Measurements from ENCODE around the gene CCSER2.
"Not testable (repeated sequence)": the region's sequence is repeated elsewhere in the genome, so short reads cannot be mapped to it uniquely, and the experiment has no call there.

CCSER2 gene

GRCh38 chr10:84447701-84448400 is 119.5 kb downstream of the CCSER2 start:
- no peak for DNase-seq (ENCODE audit: extremely low spot score)
- TF ChIP-seq BHLHE40 (IDR thresholded peaks at IDR 0.05; ENCODE audit: borderline replicate concordance) = no peak
- CTCF ChIA-PET = no interaction called here
- POLR2A ChIA-PET = no interaction called here

DNA sequence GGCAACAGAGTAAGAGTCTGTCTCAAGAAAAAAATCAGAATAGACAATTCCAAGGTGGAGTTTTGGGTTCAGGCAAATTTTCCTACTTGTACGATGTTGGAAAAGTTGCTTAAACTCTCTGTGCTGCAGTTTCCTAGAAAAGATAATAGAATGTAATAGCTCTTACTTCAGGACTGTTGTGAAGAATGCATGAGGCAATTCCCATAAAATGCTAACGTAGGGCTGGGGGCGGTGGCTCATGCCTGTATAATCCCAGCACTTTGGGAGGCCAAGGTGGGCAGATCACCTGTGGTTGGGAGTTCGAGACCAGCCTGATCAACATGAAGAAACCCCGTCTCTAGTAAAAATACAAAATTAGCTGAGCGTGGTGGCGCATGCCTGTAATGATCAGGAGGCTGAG is 121.0 kb downstream of the CCSER2 start:
- CTCF ChIA-PET; DNase-seq (ENCODE audit: extremely low spot score); POLR2A ChIA-PET: not testable (repeated sequence)

DNA sequence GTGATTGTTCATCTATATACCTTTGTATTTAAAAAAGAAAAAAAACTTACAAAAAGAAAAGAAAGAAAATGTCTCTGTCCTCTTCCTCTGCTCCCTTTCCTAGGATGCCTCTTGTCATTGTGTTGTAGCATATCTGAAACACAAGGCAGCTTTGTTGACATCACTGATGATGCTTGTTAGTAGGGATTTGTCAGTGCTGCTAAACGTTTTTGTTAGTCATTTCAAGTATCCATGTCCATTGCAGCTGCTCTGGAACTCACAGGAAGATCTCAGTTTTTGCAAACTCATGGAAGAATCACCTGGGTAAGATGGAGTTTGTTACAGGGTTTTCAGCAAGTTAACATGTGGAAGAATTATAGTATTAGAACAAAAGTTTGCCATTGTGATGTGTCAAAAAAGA is 123.6 kb downstream of the CCSER2 start:
- TF ChIP-seq ZNF384 (IDR thresholded peaks at IDR 0.05) (no peak), FOXK2 (IDR thresholded peaks at IDR 0.05) (no peak), CTBP1 (IDR thresholded peaks at IDR 0.05; ENCODE audit: borderline replicate concordance) (no peak), ELF4 (IDR thresholded peaks at IDR 0.05) (no peak), LEF1 (IDR thresholded peaks at IDR 0.05; ENCODE audit: borderline replicate concordance) (no peak), FOXA1 (IDR thresholded peaks at IDR 0.05) (no peak), FOXM1 (IDR thresholded peaks at IDR 0.05; ENCODE audit: borderline replicate concordance) (no peak), BHLHE40 (IDR thresholded peaks at IDR 0.05; ENCODE audit: borderline replicate concordance) (no peak), NFRKB (IDR thresholded peaks at IDR 0.05) (no peak), SUZ12 (IDR thresholded peaks at IDR 0.05) (no peak)
- DNase-seq (ENCODE audit: extremely low spot score) = no peak
- POLR2A ChIA-PET = no interaction called here
- CTCF ChIA-PET = no interaction called here

DNA sequence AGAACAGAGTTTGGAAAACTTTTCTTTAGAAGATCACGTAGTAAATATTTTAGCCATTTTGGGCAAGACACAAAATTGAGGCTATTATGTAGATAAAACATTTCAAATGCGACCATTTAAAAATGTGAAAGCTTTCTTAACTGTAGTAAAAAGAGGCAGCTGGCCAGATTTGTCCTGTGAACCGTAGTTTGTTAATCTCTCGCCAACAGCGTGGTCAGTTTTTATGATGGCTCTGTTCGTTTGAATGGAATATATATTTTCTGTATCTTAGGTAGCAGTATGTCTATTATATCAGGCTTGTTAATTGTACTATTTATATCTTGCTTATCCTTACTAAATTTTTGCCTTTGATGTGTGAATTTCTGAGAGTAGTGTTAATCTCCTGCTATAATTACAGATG is 124.9 kb downstream of the CCSER2 start:
- POLR2A ChIA-PET = no interaction called here
- no peak for TF ChIP-seq SP1 (IDR thresholded peaks at IDR 0.05)
- no peak for TF ChIP-seq FOXM1 (IDR thresholded peaks at IDR 0.05; ENCODE audit: borderline replicate concordance)
- no peak for TF ChIP-seq FOXA1 (IDR thresholded peaks at IDR 0.05)
- TF ChIP-seq TARDBP (IDR thresholded peaks at IDR 0.05) = no peak
- no peak for TF ChIP-seq PKNOX1 (IDR thresholded peaks at IDR 0.05)
- no peak for TF ChIP-seq FOXK2 (IDR thresholded peaks at IDR 0.05)
- no peak for TF ChIP-seq L3MBTL2 (conservative IDR thresholded peaks at IDR 0.05)
- no peak for TF ChIP-seq BHLHE40 (IDR thresholded peaks at IDR 0.05; ENCODE audit: borderline replicate concordance)
- TF ChIP-seq LEF1 (IDR thresholded peaks at IDR 0.05; ENCODE audit: borderline replicate concordance) = no peak
- no peak for TF ChIP-seq ARNT (IDR thresholded peaks at IDR 0.05)
- no peak for TF ChIP-seq NFRKB (IDR thresholded peaks at IDR 0.05)
- no peak for TF ChIP-seq CTBP1 (IDR thresholded peaks at IDR 0.05; ENCODE audit: borderline replicate concordance)
- TF ChIP-seq ELF4 (IDR thresholded peaks at IDR 0.05) = no peak
- TF ChIP-seq ZNF384 (IDR thresholded peaks at IDR 0.05) = no peak
- TF ChIP-seq SUZ12 (IDR thresholded peaks at IDR 0.05) = no peak
- no peak for TF ChIP-seq HDGF (IDR thresholded peaks at IDR 0.05; ENCODE audit: borderline replicate concordance)
- DNase-seq (ENCODE audit: extremely low spot score) = no peak
- CTCF ChIA-PET = no interaction called here

DNA sequence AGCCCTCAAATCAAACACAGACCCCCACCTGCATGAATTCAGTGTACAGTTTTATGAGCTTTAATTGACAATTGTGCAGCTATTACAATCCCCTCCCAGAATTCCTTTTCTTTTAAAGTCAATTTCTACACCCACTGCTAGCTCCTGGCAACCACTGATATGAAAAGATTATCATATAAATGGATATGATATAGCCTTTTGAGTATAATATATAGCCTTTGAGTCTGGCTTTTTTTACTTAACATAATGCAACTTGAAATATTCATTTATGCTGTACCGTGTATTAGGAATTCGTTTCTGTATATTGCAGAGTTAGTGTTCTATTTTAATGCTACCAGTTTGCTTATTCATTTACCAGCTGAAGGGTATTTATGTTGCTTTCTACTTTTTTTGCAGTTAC is 127.7 kb downstream of the CCSER2 start:
- ChIA-PET CTCF (interaction anchor here (0.9 kb wide), 1 partner anchor 25 kb away, joined by 4 read pairs; no protein-coding TSS in a partner anchor), POLR2A (no interaction called here)
- DNase-seq (ENCODE audit: extremely low spot score) = no peak
- TF ChIP-seq L3MBTL2 (conservative IDR thresholded peaks at IDR 0.05) = no peak
- TF ChIP-seq ARNT (IDR thresholded peaks at IDR 0.05) = no peak
- no peak for TF ChIP-seq PKNOX1 (IDR thresholded peaks at IDR 0.05)
- TF ChIP-seq SUZ12 (IDR thresholded peaks at IDR 0.05) = no peak
- no peak for TF ChIP-seq FOXM1 (IDR thresholded peaks at IDR 0.05; ENCODE audit: borderline replicate concordance)
- TF ChIP-seq ELF4 (IDR thresholded peaks at IDR 0.05) = no peak
- no peak for TF ChIP-seq BHLHE40 (IDR thresholded peaks at IDR 0.05; ENCODE audit: borderline replicate concordance)
- TF ChIP-seq SP1 (IDR thresholded peaks at IDR 0.05) = no peak
- no peak for TF ChIP-seq HDGF (IDR thresholded peaks at IDR 0.05; ENCODE audit: borderline replicate concordance)
- TF ChIP-seq NFRKB (IDR thresholded peaks at IDR 0.05) = no peak
- no peak for TF ChIP-seq FOXA1 (IDR thresholded peaks at IDR 0.05)
- no peak for TF ChIP-seq FOXK2 (IDR thresholded peaks at IDR 0.05)
- no peak for TF ChIP-seq ZNF384 (IDR thresholded peaks at IDR 0.05)

DNA sequence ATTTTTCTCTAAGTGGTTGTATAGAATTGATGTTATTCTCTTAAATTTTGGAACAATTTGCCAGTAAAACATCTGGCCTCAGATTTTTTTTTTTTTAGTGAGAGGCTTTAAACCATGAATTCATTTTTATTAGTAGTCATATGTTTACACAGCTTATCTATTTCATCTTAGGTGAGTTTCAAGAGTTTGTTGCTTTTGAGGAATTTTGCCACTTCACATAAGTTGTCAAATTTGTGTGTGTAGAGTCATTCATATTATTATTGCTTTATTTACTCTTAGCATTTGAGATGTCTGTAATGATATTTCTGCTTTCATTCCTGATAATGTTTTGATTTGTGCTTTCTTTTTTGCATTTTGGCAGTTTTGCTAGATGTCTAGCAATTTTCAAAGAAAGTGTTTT is 132.1 kb downstream of the CCSER2 start:
- ChIA-PET CTCF (no interaction called here), POLR2A (no interaction called here)
- no peak for DNase-seq (ENCODE audit: extremely low spot score)
- no peak for TF ChIP-seq FOXM1 (IDR thresholded peaks at IDR 0.05; ENCODE audit: borderline replicate concordance)
- TF ChIP-seq L3MBTL2 (conservative IDR thresholded peaks at IDR 0.05) = no peak
- no peak for TF ChIP-seq SUZ12 (IDR thresholded peaks at IDR 0.05)
- no peak for TF ChIP-seq PKNOX1 (IDR thresholded peaks at IDR 0.05)
- no peak for TF ChIP-seq ARNT (IDR thresholded peaks at IDR 0.05)
- no peak for TF ChIP-seq ZNF384 (IDR thresholded peaks at IDR 0.05)
- no peak for TF ChIP-seq FOXA1 (IDR thresholded peaks at IDR 0.05)
- TF ChIP-seq TARDBP (IDR thresholded peaks at IDR 0.05) = no peak
- no peak for TF ChIP-seq NFRKB (IDR thresholded peaks at IDR 0.05)
- TF ChIP-seq CTBP1 (IDR thresholded peaks at IDR 0.05; ENCODE audit: borderline replicate concordance) = no peak

GRCh38 chr10:84469470-84469869 is 141.1 kb downstream of the CCSER2 start:
- CTCF ChIA-PET = no interaction called here
- TF ChIP-seq CTBP1 (IDR thresholded peaks at IDR 0.05; ENCODE audit: borderline replicate concordance) = no peak
- no peak for TF ChIP-seq TARDBP (IDR thresholded peaks at IDR 0.05)
- no peak for TF ChIP-seq FOXA1 (IDR thresholded peaks at IDR 0.05)
- TF ChIP-seq ZNF384 (IDR thresholded peaks at IDR 0.05) = no peak
- TF ChIP-seq HDGF (IDR thresholded peaks at IDR 0.05; ENCODE audit: borderline replicate concordance) = no peak
- TF ChIP-seq FOXM1 (IDR thresholded peaks at IDR 0.05; ENCODE audit: borderline replicate concordance) = no peak
- TF ChIP-seq SUZ12 (IDR thresholded peaks at IDR 0.05) = no peak
- no peak for TF ChIP-seq BHLHE40 (IDR thresholded peaks at IDR 0.05; ENCODE audit: borderline replicate concordance)
- no peak for TF ChIP-seq FOXK2 (IDR thresholded peaks at IDR 0.05)
- TF ChIP-seq ELF4 (IDR thresholded peaks at IDR 0.05) = no peak
- TF ChIP-seq SP1 (IDR thresholded peaks at IDR 0.05) = no peak
- no peak for TF ChIP-seq NFRKB (IDR thresholded peaks at IDR 0.05)
- no peak for TF ChIP-seq LEF1 (IDR thresholded peaks at IDR 0.05; ENCODE audit: borderline replicate concordance)
- TF ChIP-seq PKNOX1 (IDR thresholded peaks at IDR 0.05) = no peak
- TF ChIP-seq L3MBTL2 (conservative IDR thresholded peaks at IDR 0.05) = no peak
- no peak for TF ChIP-seq ARNT (IDR thresholded peaks at IDR 0.05)
- POLR2A ChIA-PET = no interaction called here
- DNase-seq (ENCODE audit: extremely low spot score) = no peak
